Parathyroid adenoma (tissue), 2 donors: ENCODE data around the gene ZNF611.

Experiments
- H2AFZ ChIP-seq: fragments of 300-600 bp; sonication (generic); one replicate; pipeline ENCODE4 v1.7.0; 2017; ENCODE audit warnings: antibody characterized with exemption, mild to moderate bottlenecking
- H3K27ac ChIP-seq: fragments of 300-600 bp; sonication (generic); one replicate; pipeline ENCODE4 v1.7.0; 2017
- H3K27me3 ChIP-seq: fragments of 300-600 bp; sonication (generic); one replicate; pipeline ENCODE4 v1.7.0; 2017; ENCODE audit warnings: low read length; ENCODE audit not compliant: control insufficient read depth, insufficient read depth
- H3K36me3 ChIP-seq: fragments of 300-600 bp; sonication (generic); one replicate; pipeline ENCODE4 v1.7.0; 2017; ENCODE audit warnings: low read length; ENCODE audit not compliant: control insufficient read depth, insufficient read depth
- H3K4me1 ChIP-seq: fragments of 300-600 bp; sonication (generic); one replicate; pipeline ENCODE4 v1.7.0; 2017; ENCODE audit warnings: control low read depth
- H3K4me2 ChIP-seq: fragments of 300-600 bp; sonication (generic); one replicate; pipeline ENCODE4 v1.7.0; 2017; ENCODE audit warnings: low read length
- H3K4me3 ChIP-seq: fragments of 300-600 bp; sonication (generic); one replicate; pipeline ENCODE4 v1.7.0; 2017; ENCODE audit warnings: low read depth, low read length
- H3K79me2 ChIP-seq: fragments of 300-600 bp; sonication (generic); one replicate; pipeline ENCODE4 v1.7.0; 2017; ENCODE audit warnings: control low read depth
- H3K9ac ChIP-seq: fragments of 300-600 bp; sonication (generic); one replicate; pipeline ENCODE4 v1.7.0; 2017; ENCODE audit warnings: mild to moderate bottlenecking
- H3K9me3 ChIP-seq: fragments of 300-600 bp; sonication (generic); one replicate; pipeline ENCODE4 v1.7.0; 2017; ENCODE audit warnings: low read length; ENCODE audit not compliant: control insufficient read depth
- CTCF ChIP-seq: fragments of 300-600 bp; sonication (generic); IDR thresholded peaks from one replicate; pipeline ENCODE4 v1.7.0; 2017; ENCODE audit warnings: antibody characterized with exemption, mild to moderate bottlenecking
- donor health status: primary hyperparathyroidism.

Gene ZNF611

DNA sequence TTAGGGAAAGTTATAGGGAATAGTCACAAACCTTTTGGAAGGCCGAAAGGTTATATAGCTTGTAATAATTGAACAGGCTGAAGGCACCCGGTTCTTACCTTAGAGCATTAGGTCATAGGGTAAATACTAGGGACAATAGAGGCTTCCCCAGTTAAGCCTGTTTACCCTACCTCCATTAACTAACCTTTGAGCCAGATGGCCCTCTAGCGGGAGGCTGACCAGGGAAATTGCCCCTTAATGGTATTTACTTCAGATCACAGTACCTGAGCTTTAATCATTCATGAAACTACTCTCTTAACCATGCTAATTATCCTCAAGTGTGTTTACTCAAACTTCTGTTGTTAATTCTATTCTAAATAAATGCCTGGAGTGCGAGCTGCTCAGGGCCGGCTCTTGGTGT is 76.2 kb downstream of the ZNF611 start:
- Histone ChIP-seq H3K4me3 (no peak overlapping the region), H3K9ac (no peak overlapping the region), H3K27ac (no peak overlapping the region), H3K27me3 (no peaks in the 10 kb centered on the region), H3K4me1 (peaks cover 3% of the 10 kb centered on the region), H3K9me3 (no peaks in the 10 kb centered on the region), H2AFZ (no peak overlapping the region), H3K4me2 (no peak overlapping the region), H3K79me2 (no peaks in the 10 kb centered on the region), H3K36me3 (no peaks in the 10 kb centered on the region)
- no peak for TF ChIP-seq CTCF

- H2AFZ ChIP-seq, result no peak overlapping the region
- TF ChIP-seq CTCF, result no peak
- no peaks in the 10 kb centered on the region for H3K27me3 ChIP-seq
- no peaks in the 10 kb centered on the region for H3K36me3 ChIP-seq
- H3K4me1 ChIP-seq, result no peaks in the 10 kb centered on the region
- H3K4me2 ChIP-seq, result no peak overlapping the region
- H3K9ac ChIP-seq, result no peak overlapping the region
- H3K79me2 ChIP-seq, result no peaks in the 10 kb centered on the region
- H3K4me3 ChIP-seq, result no peak overlapping the region
- no peaks in the 10 kb centered on the region for H3K9me3 ChIP-seq
- no peak overlapping the region for H3K27ac ChIP-seq
These were observed 81.7 kb downstream of the ZNF611 start for GRCh38 chr19:52653161-52653560.
